NB4 (cell line): ENCODE results near the gene LRRC4C.

Source experiments
- MYC ChIP-seq: IDR thresholded peaks from 2 replicates; pipeline ENCODE4 v1.6.1; 2011; ENCODE audit warnings: low read depth, low read length
- POLR2A ChIP-seq: IDR thresholded peaks from 2 replicates; pipeline ENCODE4 v1.6.1; 2011; ENCODE audit warnings: mild to moderate bottlenecking; ENCODE audit not compliant: insufficient read length; ENCODE audit errors: extremely low read depth
- TF ChIP-seq, protein P1 (sequence below): IDR thresholded peaks from one replicate; pipeline ENCODE4 v1.5.1; 2012; ENCODE audit warnings: low read depth, low read length
- TF ChIP-seq, protein P2 (sequence below): IDR thresholded peaks from 2 replicates; pipeline ENCODE4 v1.6.1; 2011; ENCODE audit warnings: low read depth, low read length

DNA sequence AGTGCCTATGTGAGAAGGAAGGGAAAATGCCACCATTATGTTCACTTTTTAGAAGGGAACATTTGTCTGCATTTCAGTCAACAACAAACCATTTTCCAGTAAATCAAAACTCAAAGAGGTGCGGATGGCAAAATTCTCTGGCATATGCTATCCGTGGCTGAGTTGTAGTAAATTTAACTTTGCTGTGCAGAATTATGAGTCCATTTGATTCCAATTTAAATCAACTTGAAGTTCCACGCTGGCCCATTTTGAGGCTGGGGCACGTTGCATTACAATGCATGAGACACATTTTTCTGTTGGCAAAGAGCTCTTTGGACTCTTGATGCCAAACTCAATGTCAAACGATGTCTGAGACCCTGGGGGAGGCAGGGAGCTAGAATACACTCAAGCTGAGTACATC is 211.8 kb downstream of the LRRC4C start:
- TF ChIP-seq, protein P1, sequence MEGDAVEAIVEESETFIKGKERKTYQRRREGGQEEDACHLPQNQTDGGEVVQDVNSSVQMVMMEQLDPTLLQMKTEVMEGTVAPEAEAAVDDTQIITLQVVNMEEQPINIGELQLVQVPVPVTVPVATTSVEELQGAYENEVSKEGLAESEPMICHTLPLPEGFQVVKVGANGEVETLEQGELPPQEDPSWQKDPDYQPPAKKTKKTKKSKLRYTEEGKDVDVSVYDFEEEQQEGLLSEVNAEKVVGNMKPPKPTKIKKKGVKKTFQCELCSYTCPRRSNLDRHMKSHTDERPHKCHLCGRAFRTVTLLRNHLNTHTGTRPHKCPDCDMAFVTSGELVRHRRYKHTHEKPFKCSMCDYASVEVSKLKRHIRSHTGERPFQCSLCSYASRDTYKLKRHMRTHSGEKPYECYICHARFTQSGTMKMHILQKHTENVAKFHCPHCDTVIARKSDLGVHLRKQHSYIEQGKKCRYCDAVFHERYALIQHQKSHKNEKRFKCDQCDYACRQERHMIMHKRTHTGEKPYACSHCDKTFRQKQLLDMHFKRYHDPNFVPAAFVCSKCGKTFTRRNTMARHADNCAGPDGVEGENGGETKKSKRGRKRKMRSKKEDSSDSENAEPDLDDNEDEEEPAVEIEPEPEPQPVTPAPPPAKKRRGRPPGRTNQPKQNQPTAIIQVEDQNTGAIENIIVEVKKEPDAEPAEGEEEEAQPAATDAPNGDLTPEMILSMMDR: no peak
- TF ChIP-seq POLR2A (no peak), MYC (no peak)
- TF ChIP-seq, protein P2, sequence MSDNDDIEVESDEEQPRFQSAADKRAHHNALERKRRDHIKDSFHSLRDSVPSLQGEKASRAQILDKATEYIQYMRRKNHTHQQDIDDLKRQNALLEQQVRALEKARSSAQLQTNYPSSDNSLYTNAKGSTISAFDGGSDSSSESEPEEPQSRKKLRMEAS: no peak
